ENCODE data around the gene CRB3.

- no peak for TF ChIP-seq CTCF (conservative IDR thresholded peaks at IDR 0.05; ENCODE audit: low read depth, low read length)
- no peak for TF ChIP-seq EZH2 (IDR thresholded peaks at IDR 0.05; ENCODE audit: borderline replicate concordance, low read depth, low read length, poor library complexity, severe bottlenecking)
Measured at GRCh38 chr19:6484831-6485230, 20.8 kb downstream of the CRB3 start.

Data from A673 (cell line).